Activated naive CD4-positive, alpha-beta T cell treated with anti-CD3 and anti-CD28 coated beads for 36 hours (primary cell): ENCODE measurements around the gene TDRD3. TPM values are rescaled to one million over a fixed set of nuclear protein-coding genes. Genes with fewer than 3 reads are reported as not detected.

Experiments used
- CTCF ChIA-PET: fragments of 350-600 bp; sonication (Branson Sonifier 250); formaldehyde crosslinking; loops from one replicate; lab custom pipeline; 2021; ENCODE audit warnings: antibody characterized with exemption; lab: Charles Lee
- DNase-seq: peaks from one replicate; pipeline ENCODE4 v3.0.0-alpha.2; 2020
- H3K27ac Mint-ChIP-seq: one replicate; pipeline ENCODE4 v1.8.0; 2021; ENCODE audit warnings: mild to moderate bottlenecking, mixed read lengths
- H3K27me3 Mint-ChIP-seq: one replicate; pipeline ENCODE4 v1.8.0; 2021; ENCODE audit warnings: low read depth, mixed read lengths
- H3K36me3 Mint-ChIP-seq: one replicate; pipeline ENCODE4 v1.8.0; 2021; ENCODE audit warnings: low read depth, mixed read lengths
- H3K4me1 Mint-ChIP-seq: one replicate; pipeline ENCODE4 v1.8.0; 2021; ENCODE audit warnings: low read depth, mixed read lengths
- H3K4me3 Mint-ChIP-seq: one replicate; pipeline ENCODE4 v1.8.0; 2021; ENCODE audit warnings: mild to moderate bottlenecking, moderate library complexity, mixed read lengths
- H3K9me3 Mint-ChIP-seq: one replicate; pipeline ENCODE4 v1.8.0; 2021; ENCODE audit warnings: mixed read lengths
- intact Hi-C: fragments of 100-400 bp; cut with micrococcal nuclease; formaldehyde crosslinking; loops from one replicate; pipeline ENCODE4 v1.15.1; 2023
- total RNA-seq, 2 experiments: library from RNA; stranded (reverse); gene quantifications; one replicate each; pipeline ENCODE4 v1.2.3, GENCODE V29; 2021

TDRD3 gene
- 10 to 100 TPM; 13.5 to 14.2 TPM for total RNA-seq

DNA sequence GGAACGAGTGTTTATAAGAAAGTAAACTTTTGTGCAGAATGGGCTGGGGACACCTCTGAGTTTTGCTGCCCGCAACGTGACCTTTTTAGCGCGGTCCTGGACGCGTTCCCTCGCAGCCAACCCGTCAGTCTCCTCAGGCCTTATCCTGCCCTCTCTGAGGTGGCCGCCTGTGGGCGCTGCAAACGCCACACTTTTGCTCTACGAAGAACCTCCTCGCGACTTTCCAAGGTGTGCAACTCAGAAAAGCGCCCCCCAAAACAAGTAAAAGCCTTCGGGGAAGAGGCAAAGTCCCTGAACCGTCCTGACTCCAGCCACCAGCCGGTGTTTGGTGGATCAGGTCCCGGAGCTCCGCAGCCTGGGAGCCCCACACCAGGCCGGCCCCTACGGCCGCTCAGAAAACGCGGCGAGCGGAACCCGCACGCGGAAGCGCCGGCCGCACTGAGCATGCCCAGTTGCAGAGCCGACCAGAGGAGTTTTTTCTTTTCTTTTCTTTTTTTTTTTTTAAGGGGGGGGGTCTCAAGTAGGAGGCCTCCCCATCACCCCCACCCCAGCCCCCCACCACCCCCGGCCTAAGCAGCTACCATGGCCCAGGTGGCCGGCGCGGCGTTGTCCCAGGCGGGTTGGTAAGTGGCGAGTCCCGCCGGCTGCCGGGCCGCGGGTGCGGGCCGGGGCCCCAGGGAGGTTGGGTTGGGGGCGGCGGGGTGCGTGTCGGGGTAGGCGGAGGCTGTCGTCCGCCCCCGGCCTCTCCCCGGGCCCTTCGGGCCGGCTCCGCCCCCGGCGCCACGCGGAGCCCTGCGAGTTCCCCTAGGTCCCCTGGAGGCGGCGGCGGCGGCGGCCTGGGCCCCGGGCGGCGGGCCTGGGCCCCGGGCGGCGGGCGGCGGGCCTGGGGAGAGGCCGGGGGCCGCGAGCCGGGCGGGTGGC lies at the start of gene TDRD3:
Gene TDRD3, plus strand, starts transcription at position 438 of the 921 bp plus-strand sequence. Its CDS starts 145 bp downstream, at position 583.
- no peaks in the 10 kb centered on the region for H3K27me3 Mint-ChIP-seq
- peak within 1 kb of the TSS; percentile 97 for H3K27ac Mint-ChIP-seq
- H3K4me1 Mint-ChIP-seq = peaks cover 28% of the 10 kb centered on the region
- no peaks in the 10 kb centered on the region for H3K9me3 Mint-ChIP-seq
- peaks cover 1% of the 10 kb centered on the region for H3K36me3 Mint-ChIP-seq
- DNase-seq = peak; percentile 87
- intact Hi-C loops = loop anchor here (1.0 to 2.0 kb wide), 5 partner anchors 20 to 234 kb away; partner anchors contain the start of gene DIAPH3
- peak within 1 kb of the TSS; percentile 92 for H3K4me3 Mint-ChIP-seq
- CTCF ChIA-PET = interaction anchor here (0.6 to 2.9 kb wide), 5 partner anchors 10 to 1325 kb away, joined by 3 to 9 read pairs (median 3); no protein-coding TSS in a partner anchor

DNA sequence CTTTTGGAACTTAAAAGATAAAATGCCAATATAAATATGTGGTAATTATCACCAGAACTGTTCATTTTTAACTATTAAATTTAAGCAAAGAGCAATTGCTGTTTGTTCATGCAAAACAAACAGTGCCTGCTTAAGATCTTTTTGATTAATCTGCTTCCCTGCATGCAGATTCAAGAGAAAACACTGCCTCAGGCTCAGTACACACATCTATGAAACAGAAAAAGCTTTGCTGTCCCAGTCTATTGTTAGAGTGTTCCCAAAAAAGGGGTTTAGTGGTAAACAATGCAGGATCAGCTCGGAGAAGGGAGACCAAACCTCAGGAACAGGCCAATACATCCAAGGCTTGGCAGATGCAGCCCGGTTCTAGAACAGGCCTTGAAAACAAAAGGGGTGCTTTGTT lies 49.3 kb upstream of the TDRD3 start:
- Mint-ChIP-seq H3K4me1 (no peaks in the 10 kb centered on the region), H3K4me3 (no peak overlapping the region), H3K27me3 (peaks cover 15% of the 10 kb centered on the region), H3K36me3 (no peaks in the 10 kb centered on the region), H3K27ac (no peak overlapping the region), H3K9me3 (peaks cover 2% of the 10 kb centered on the region)
- CTCF ChIA-PET = interaction anchor here (1.2 kb wide), 1 partner anchor 12 kb away, joined by 3 read pairs; no protein-coding TSS in a partner anchor
- intact Hi-C loops = no loop called here
- no peak for DNase-seq

DNA sequence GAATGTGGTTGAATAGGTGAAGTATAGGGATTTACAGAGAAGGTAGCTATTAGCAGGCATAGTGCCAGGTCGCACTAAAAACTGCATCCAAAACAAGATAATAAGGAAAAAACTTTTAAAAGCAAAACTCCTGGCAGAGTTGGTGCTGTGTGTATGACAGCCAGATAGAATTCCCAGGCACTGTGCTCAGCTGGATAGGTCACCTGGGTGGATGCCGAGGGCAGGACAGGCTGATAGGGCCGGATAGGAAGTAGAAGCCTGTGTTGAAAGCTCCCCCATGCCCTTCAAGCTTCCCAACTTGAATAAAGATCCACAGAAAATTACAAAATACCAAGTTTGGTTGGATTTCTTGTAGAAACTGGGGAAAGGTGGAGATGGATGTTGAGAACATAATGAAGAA lies 48.9 kb upstream of the TDRD3 start:
- Mint-ChIP-seq H3K9me3 (peaks cover 2% of the 10 kb centered on the region), H3K27me3 (peaks cover 15% of the 10 kb centered on the region), H3K36me3 (no peaks in the 10 kb centered on the region), H3K27ac (no peak overlapping the region), H3K4me1 (no peaks in the 10 kb centered on the region), H3K4me3 (no peak overlapping the region)
- no peak for DNase-seq
- CTCF ChIA-PET = interaction anchor here (1.2 kb wide), 1 partner anchor 12 kb away, joined by 3 read pairs; no protein-coding TSS in a partner anchor
- intact Hi-C loops = no loop called here

DNA sequence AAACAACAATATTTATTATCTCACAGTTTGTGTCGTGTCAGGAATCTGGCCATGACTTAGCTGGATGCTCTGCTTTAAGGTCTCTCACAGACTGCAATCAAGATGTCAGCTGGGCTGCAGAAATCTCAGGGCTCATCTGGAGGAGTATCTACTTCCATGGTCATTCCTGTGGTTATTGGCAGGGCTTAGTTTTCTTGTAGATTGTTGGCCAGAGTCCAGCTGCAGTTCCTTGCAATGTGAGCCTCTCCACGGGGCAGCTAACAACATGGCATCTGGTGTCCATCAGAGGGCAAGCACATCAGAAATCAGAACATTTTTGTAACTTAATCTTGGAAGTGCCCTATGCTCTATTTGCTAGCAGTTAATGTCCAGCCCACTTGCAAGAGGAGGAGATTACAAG lies 45.7 kb upstream of the TDRD3 start:
- H3K4me1 Mint-ChIP-seq = no peaks in the 10 kb centered on the region
- H3K27ac Mint-ChIP-seq = no peak overlapping the region
- intact Hi-C loops = no loop called here
- peaks cover 17% of the 10 kb centered on the region for H3K27me3 Mint-ChIP-seq
- no peaks in the 10 kb centered on the region for H3K36me3 Mint-ChIP-seq
- H3K9me3 Mint-ChIP-seq = peaks cover 2% of the 10 kb centered on the region
- no peak overlapping the region for H3K4me3 Mint-ChIP-seq
- CTCF ChIA-PET = interaction anchor here (0.9 kb wide), 1 partner anchor 25 kb away, joined by 3 read pairs; no protein-coding TSS in a partner anchor
- DNase-seq = no peak

DNA sequence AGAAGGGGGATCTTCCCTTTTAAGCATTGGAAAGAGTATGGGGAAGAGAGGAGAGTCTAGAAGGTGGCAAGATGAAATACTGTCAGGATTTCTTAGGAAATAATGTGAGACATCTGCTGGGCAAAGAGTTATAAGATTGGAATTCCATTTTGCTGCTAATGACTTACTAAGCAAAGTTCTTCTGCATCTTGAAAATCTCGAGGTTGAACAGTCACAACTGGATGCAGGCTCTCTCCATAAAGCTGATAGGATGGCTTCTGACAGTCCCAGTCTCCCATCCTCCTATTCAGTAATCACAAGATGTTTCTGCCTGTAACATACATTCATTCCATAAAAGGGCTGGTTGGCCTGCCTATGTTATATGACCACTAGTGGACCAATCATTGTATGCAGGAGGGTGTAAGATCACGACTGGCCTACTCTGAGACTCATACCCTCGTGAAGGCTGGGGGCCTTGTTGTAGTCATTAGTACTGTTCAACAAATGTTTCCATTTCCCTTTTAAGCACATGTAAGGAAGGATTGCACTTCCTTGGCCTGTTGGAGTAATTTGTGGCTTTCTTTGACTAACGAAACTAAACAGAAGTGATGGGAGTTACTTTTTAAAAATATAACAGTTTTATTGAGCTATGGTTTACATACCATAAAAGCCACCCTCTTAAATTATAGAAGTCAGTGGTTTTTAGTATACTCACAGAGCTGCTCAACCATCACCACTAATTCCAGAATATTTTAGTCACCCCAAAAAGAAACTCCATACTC lies 45.0 kb upstream of the TDRD3 start:
- CTCF ChIA-PET = interaction anchor here (0.9 kb wide), 1 partner anchor 25 kb away, joined by 3 read pairs; no protein-coding TSS in a partner anchor
- Mint-ChIP-seq H3K36me3 (no peaks in the 10 kb centered on the region), H3K27ac (no peak overlapping the region), H3K4me3 (no peak overlapping the region), H3K4me1 (no peaks in the 10 kb centered on the region), H3K9me3 (peaks cover 2% of the 10 kb centered on the region), H3K27me3 (peaks cover 17% of the 10 kb centered on the region)
- no peak for DNase-seq
- intact Hi-C loops = no loop called here

DNA sequence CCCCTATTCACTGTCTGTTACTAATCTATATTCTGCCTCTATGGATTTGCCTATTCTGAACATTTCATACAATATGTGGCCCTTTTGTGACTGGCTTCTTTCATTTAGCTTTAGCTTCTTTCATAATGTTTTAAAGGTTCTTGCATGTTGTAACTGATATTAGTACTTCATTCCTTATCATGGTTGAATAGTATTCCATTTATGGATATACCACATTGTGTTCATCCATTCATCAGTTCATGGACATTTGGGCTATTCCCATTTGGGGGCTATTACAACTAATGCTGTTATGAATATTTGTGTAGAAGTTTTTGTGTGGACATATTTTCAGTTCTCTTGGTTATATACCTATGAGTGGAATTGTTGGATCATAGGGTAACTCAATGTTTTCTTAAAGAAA lies 44.4 kb upstream of the TDRD3 start:
- DNase-seq = no peak
- Mint-ChIP-seq H3K9me3 (peaks cover 2% of the 10 kb centered on the region), H3K4me3 (no peak overlapping the region), H3K4me1 (no peaks in the 10 kb centered on the region), H3K27me3 (peaks cover 17% of the 10 kb centered on the region), H3K27ac (no peak overlapping the region), H3K36me3 (no peaks in the 10 kb centered on the region)
- intact Hi-C loops = no loop called here
- CTCF ChIA-PET = no interaction called here

DNA sequence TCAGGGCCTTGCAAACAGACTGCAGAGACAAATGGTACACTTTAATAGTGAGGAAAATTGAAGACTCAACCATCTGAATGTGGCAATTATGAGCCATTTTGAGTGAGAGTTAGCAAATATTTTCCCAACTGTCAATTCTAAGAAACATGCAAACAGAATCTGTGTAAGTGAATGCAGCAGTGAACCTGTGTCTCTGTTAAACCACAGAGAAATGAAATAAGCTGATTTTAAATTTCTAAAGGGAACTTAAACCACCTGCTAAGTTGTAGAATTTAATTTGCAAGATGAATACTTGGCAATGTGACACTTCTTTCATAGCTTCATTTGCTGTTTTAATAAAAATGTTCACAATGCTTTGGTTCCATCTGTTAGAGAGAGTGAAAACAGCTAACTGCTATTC lies 42.0 kb upstream of the TDRD3 start:
- Mint-ChIP-seq H3K4me3 (no peak overlapping the region), H3K27me3 (peaks cover 8% of the 10 kb centered on the region), H3K36me3 (no peaks in the 10 kb centered on the region), H3K4me1 (no peaks in the 10 kb centered on the region), H3K9me3 (peaks cover 2% of the 10 kb centered on the region), H3K27ac (no peak overlapping the region)
- no peak for DNase-seq
- CTCF ChIA-PET = interaction anchor here (0.6 kb wide), 1 partner anchor 503 kb away, joined by 3 read pairs; no protein-coding TSS in a partner anchor
- intact Hi-C loops = no loop called here

DNA sequence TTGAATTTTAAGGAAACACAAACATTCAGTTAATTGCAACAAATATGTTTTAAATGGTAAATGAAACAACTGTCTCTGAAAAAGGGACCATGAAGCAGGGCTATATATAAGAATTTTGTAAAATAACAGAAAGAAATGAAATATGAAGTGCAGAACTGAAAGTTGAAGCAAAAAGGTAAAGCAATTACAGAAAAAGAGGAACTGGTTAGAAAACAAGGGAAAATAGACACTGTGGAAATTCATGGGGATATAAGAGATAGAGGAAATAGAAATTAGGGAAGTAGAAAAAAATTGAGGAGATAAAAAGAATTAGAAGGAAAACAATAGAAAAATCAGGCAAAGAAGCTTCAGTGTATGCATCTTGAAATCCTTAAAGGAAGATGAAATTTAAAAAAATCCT lies 40.0 kb upstream of the TDRD3 start:
- no peak overlapping the region for H3K27ac Mint-ChIP-seq
- peaks cover 8% of the 10 kb centered on the region for H3K27me3 Mint-ChIP-seq
- intact Hi-C loops = no loop called here
- H3K9me3 Mint-ChIP-seq = peaks cover 2% of the 10 kb centered on the region
- no peaks in the 10 kb centered on the region for H3K4me1 Mint-ChIP-seq
- CTCF ChIA-PET = no interaction called here
- no peak overlapping the region for H3K4me3 Mint-ChIP-seq
- H3K36me3 Mint-ChIP-seq = no peaks in the 10 kb centered on the region
- DNase-seq = no peak

DNA sequence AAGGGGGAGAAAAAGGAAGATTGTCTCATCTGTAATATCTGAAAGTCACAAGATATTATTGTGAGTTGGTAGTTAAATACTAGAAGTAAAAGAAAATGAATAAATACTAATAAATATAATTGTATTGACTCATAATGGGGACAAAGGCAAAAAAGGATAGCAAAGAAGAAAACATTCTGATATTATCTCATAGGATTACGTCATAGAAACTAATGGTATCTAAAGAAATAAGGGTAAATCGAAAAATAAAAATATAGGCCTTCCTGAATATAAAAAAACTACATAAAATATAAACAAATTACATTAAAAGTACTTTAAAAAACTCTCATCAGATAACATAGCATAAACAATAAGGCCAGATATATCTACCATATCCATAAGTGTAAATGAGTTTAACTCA lies 38.6 kb upstream of the TDRD3 start:
- H3K4me1 Mint-ChIP-seq = no peaks in the 10 kb centered on the region

DNA sequence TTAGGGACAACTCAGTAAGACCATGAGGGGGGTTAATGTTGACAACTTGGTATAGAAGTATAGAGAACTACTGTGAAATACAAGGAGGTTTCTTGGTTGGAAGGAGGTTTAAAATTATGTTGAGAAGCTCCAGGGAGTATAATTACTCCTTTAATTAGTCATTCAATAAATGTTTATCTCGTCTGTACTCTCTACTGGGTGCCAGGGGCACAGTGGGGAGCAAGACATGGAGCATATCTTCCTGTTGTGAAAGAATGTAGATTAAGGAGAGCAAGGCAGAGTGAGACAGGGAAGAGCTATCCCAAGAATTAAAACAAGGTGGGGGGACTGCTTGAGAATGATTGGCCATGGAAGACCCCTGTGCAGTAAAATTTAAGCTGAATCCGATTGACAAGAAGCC lies 33.7 kb upstream of the TDRD3 start:
- intact Hi-C loops = no loop called here

More for the DNA sequence above, 38.6 kb upstream of the TDRD3 start:
- Mint-ChIP-seq H3K27me3 (peaks cover 12% of the 10 kb centered on the region), H3K4me3 (no peak overlapping the region), H3K27ac (no peak overlapping the region), H3K36me3 (no peaks in the 10 kb centered on the region), H3K9me3 (no peaks in the 10 kb centered on the region)
- intact Hi-C loops = no loop called here
- no peak for DNase-seq
- CTCF ChIA-PET = interaction anchor here (1.2 kb wide), 1 partner anchor 11 kb away, joined by 3 read pairs; no protein-coding TSS in a partner anchor

DNA sequence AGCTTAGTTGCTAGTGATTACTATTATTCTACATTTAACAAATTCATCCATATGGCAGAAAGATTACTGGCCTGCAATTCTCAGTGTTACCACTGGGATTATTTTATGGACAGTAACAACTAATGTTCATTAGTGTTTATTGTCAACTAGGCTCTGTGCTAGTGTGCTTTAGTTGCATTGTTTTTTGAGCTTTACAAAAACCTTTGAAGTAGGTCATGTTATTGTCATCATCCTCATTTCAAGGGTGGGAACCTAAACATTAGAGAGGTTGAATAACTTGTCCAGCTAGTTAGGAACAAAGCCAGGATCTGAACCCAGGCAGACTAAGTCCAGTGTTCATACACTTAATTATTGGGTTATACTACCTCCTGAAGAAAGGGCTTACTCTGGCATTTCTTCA lies 27.8 kb upstream of the TDRD3 start:
- Mint-ChIP-seq H3K36me3 (no peaks in the 10 kb centered on the region), H3K4me1 (no peaks in the 10 kb centered on the region), H3K27me3 (peaks cover 2% of the 10 kb centered on the region), H3K9me3 (peaks cover 4% of the 10 kb centered on the region), H3K4me3 (no peak overlapping the region), H3K27ac (no peak overlapping the region)
- DNase-seq = no peak
- intact Hi-C loops = no loop called here
- CTCF ChIA-PET = interaction anchor here (0.6 to 1.8 kb wide), 10 partner anchors 9 to 948 kb away, joined by 3 to 9 read pairs (median 3); no protein-coding TSS in a partner anchor

More for the DNA sequence above, 33.7 kb upstream of the TDRD3 start:
- no peak for DNase-seq
- H3K9me3 Mint-ChIP-seq = peaks cover 4% of the 10 kb centered on the region
- H3K4me1 Mint-ChIP-seq = no peaks in the 10 kb centered on the region
- H3K36me3 Mint-ChIP-seq = no peaks in the 10 kb centered on the region
- peaks cover 10% of the 10 kb centered on the region for H3K27me3 Mint-ChIP-seq
- CTCF ChIA-PET = no interaction called here
- no peak overlapping the region for H3K27ac Mint-ChIP-seq
- no peak overlapping the region for H3K4me3 Mint-ChIP-seq

DNA sequence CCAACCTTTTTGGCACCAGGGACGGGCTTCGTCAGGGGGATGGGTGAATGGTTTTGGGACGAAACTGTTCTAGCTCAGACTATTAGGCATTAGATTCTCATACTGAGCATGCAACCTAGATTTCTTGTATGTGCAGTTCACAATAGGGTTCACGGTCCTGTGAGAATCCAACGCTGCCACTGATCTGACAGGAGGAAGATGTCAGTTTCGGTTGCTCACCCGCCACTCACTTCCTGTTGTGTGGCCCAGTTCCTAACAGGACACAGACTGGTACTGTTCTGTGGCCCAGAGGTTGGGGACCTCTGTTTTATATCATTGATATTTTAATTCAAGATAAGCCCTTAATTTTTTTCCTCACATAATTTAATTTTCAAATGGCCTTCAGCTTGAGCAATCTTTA lies 26.7 kb upstream of the TDRD3 start:
- intact Hi-C loops = no loop called here
- H3K4me1 Mint-ChIP-seq = no peaks in the 10 kb centered on the region
- no peak overlapping the region for H3K27ac Mint-ChIP-seq
- peak; percentile 7 for DNase-seq
- H3K9me3 Mint-ChIP-seq = peaks cover 4% of the 10 kb centered on the region
- H3K4me3 Mint-ChIP-seq = no peak overlapping the region
- CTCF ChIA-PET = interaction anchor here (0.7 to 1.8 kb wide), 3 partner anchors 10 to 21 kb away, joined by 3 to 9 read pairs (median 4); no protein-coding TSS in a partner anchor
- H3K27me3 Mint-ChIP-seq = peaks cover 2% of the 10 kb centered on the region
- no peaks in the 10 kb centered on the region for H3K36me3 Mint-ChIP-seq
